Measurements from ENCODE around the gene RPL22. TPM values are rescaled to one million over a fixed set of nuclear protein-coding genes. Genes with fewer than 3 reads are reported as not detected.

Gene RPL22
- total and polyA plus RNA-seq, 2 of the 13 experiments (the other 11 are each of a cell fraction or from before 2014, with no cell fraction given) = 214 to 545 TPM

DNA sequence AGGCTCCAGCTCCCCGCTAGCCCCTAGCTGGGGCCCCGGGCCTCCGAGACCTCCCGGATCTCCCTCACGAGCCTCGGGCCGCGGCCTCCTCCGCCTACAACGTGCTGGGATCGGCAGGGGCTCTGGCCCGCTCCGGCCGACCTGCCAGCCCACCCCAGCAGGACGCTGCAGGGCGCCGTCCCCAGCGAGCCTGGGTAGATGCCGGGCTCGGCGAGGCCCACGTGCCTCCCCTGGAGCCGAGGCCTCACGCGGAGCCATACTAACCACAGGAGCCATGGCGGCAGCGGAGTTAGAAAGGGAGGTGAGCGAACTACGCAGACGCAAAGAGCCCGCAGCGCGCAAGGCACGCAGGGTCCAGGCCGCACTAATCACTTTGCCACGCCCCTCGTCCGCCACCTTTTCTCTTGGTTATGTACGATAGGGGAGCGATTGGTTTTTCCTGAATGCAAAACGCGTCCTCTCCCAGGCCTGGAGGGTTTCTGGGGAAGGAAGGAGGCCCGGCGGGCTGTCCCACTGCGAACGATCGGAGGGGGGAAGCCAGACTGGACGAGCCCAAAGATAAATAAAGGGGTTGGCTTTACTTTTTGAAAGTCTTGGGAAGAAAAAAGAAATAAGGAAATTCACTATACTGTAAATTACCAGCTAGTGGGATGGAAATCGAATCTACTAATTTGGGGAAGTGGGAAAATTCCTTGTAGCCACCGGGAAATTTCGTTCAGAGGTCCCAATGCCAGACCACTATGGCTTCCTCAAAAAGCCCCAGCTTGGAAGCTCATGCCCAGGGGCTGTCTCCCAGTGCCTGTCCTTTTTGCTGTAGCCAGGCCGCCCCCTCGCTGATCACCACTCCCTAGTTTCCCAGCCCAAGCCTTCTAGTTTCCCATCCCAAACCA is at the start of gene RPL22 (continued):
- peak; percentile 57 for TF ChIP-seq PAXIP1 (CRISPR knock-in tag; conservative IDR thresholded peaks at IDR 0.05)
- TF ChIP-seq, protein P1, sequence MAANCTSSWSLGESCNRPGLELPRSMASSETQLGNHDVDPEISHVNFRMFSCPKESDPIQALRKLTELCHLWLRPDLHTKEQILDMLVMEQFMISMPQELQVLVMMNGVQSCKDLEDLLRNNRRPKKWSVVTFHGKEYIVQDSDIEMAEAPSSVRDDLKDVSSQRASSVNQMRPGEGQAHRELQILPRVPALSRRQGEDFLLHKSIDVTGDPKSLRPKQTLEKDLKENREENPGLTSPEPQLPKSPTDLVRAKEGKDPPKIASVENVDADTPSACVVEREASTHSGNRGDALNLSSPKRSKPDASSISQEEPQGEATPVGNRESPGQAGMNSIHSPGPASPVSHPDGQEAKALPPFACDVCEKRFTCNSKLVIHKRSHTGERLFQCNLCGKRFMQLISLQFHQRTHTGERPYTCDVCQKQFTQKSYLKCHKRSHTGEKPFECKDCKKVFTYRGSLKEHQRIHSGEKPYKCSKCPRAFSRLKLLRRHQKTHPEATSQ (CRISPR knock-in tag; IDR thresholded peaks at IDR 0.05; ENCODE audit: borderline replicate concordance) = no peak
- TF ChIP-seq HOXA7 (CRISPR knock-in tag; IDR thresholded peaks at IDR 0.05) = no peak
- peak; percentile 53; the same call in 1 of the 2 replicates for TF ChIP-seq SP2 (CRISPR knock-in tag; IDR thresholded peaks at IDR 0.05)
- TF ChIP-seq NR2C2 (CRISPR knock-in tag; IDR thresholded peaks at IDR 0.05; ENCODE audit: borderline replicate concordance) = peak; percentile 77
- TF ChIP-seq ZNF33A (CRISPR knock-in tag; IDR thresholded peaks at IDR 0.05; ENCODE audit: borderline replicate concordance) = no peak
- TF ChIP-seq ZSCAN30 (CRISPR knock-in tag; IDR thresholded peaks at IDR 0.05) = 0 out of 2 replicates have a peak, but pooled peaks have one; percentile 25
- TF ChIP-seq, protein P2, sequence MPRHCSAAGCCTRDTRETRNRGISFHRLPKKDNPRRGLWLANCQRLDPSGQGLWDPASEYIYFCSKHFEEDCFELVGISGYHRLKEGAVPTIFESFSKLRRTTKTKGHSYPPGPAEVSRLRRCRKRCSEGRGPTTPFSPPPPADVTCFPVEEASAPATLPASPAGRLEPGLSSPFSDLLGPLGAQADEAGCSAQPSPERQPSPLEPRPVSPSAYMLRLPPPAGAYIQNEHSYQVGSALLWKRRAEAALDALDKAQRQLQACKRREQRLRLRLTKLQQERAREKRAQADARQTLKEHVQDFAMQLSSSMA (CRISPR knock-in tag; IDR thresholded peaks at IDR 0.05) = peak; percentile 71; the same call in 1 of the 2 replicates
- TF ChIP-seq DBP (CRISPR knock-in tag; IDR thresholded peaks at IDR 0.05; ENCODE audit: not compliant biosample characterization) = peak; percentile 82
- TF ChIP-seq LRRFIP1 (CRISPR knock-in tag; conservative IDR thresholded peaks at IDR 0.05) = no peak
- TF ChIP-seq, protein P3, sequence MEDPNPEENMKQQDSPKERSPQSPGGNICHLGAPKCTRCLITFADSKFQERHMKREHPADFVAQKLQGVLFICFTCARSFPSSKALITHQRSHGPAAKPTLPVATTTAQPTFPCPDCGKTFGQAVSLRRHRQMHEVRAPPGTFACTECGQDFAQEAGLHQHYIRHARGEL (CRISPR knock-in tag; IDR thresholded peaks at IDR 0.05) = no peak
- peak; percentile 85; the same call in 1 of the 2 replicates for TF ChIP-seq ZNF891 (CRISPR knock-in tag; IDR thresholded peaks at IDR 0.05)
- 0 out of 2 replicates have a peak, but pooled peaks have one; percentile 33 for TF ChIP-seq ZSCAN29 (CRISPR knock-in tag; conservative IDR thresholded peaks at IDR 0.05)
- no peak for TF ChIP-seq ZNF839 (CRISPR knock-in tag; IDR thresholded peaks at IDR 0.05; ENCODE audit: borderline replicate concordance)
- no peak for TF ChIP-seq RAD21 (CRISPR knock-in tag; IDR thresholded peaks at IDR 0.05)
- TF ChIP-seq STAG1 (CRISPR knock-in tag; IDR thresholded peaks at IDR 0.05) = no peak
- TF ChIP-seq ZBTB7B (CRISPR knock-in tag; IDR thresholded peaks at IDR 0.05) = peak; percentile 46; the same call in 1 of the 2 replicates
- peak; percentile 93 for TF ChIP-seq TARDBP (CRISPR knock-in tag; IDR thresholded peaks at IDR 0.05)
- peak; percentile 74; the same call in 1 of the 2 replicates for TF ChIP-seq KLF9 (CRISPR knock-in tag; IDR thresholded peaks at IDR 0.05; ENCODE audit: low read depth)
